ENCODE results near the gene FNDC11.

FNDC11 gene

GRCh38 chr20:63540417-63541186 lies 13.4 kb upstream of the FNDC11 start:
- DNase-seq, result no peak

- no peak for DNase-seq
Observed at GRCh38 chr20:63541371-63541770, 12.6 kb upstream of the FNDC11 start.

- no peak for DNase-seq
Observed at GRCh38 chr20:63542031-63542559, 11.9 kb upstream of the FNDC11 start.

GRCh38 chr20:63542696-63543095 lies 11.3 kb upstream of the FNDC11 start:
- DNase-seq, result no peak

GRCh38 chr20:63543131-63543530 lies 10.8 kb upstream of the FNDC11 start:
- DNase-seq, result no peak

GRCh38 chr20:63543733-63544132 lies 10.2 kb upstream of the FNDC11 start:
- DNase-seq, result no peak

GRCh38 chr20:63544241-63544957 lies 9.6 kb upstream of the FNDC11 start:
- no peak for DNase-seq

- no peak for DNase-seq
Observed at GRCh38 chr20:63544958-63545516, 8.9 kb upstream of the FNDC11 start.

GRCh38 chr20:63545814-63546213 lies 8.1 kb upstream of the FNDC11 start:
- DNase-seq, result no peak

- no peak for DNase-seq
Observed at GRCh38 chr20:63546256-63546955, 7.6 kb upstream of the FNDC11 start.

- no peak for DNase-seq
Observed at GRCh38 chr20:63546956-63547724, 6.8 kb upstream of the FNDC11 start.

GRCh38 chr20:63547725-63548480 lies 6.1 kb upstream of the FNDC11 start, which contains the start of gene SRMS:
Gene SRMS (minus strand): TSS chr20:63547749. CDS start chr20:63547463, 286 bp downstream.
- DNase-seq, result no peak

- DNase-seq, result no peak
Observed at GRCh38 chr20:63548542-63548941, 5.4 kb upstream of the FNDC11 start.

GRCh38 chr20:63549019-63549418 lies 4.9 kb upstream of the FNDC11 start:
- no peak for DNase-seq

- no peak for DNase-seq
Observed at GRCh38 chr20:63549679-63550282, 4.2 kb upstream of the FNDC11 start.

GRCh38 chr20:63551068-63551467 lies 2.9 kb upstream of the FNDC11 start:
- no peak for DNase-seq

GRCh38 chr20:63552481-63553249 lies 1.3 kb upstream of the FNDC11 start:
- DNase-seq, result peak; percentile 32

GRCh38 chr20:63553251-63553932 lies 567 bp upstream of the FNDC11 start:
- peak; percentile 93 for DNase-seq
